ENCODE measurements around the gene THSD8.

Gene THSD8

GRCh38 chr19:12767666-12768065 is 34.2 kb upstream of the THSD8 start:
- Histone ChIP-seq H3K9me3 (ENCODE audit: control insufficient read depth, low read length) (no peaks in the 10 kb centered on the region), H3K27ac (ENCODE audit: insufficient read depth, low read length, poor library complexity, severe bottlenecking) (no peak overlapping the region), H3K4me1 (ENCODE audit: control insufficient read depth, insufficient read depth, low read length, poor library complexity, severe bottlenecking) (peaks cover 7% of the 10 kb centered on the region), H3K27me3 (replicated peaks; ENCODE audit: control insufficient read depth, insufficient read depth, low read length, poor library complexity, severe bottlenecking) (no peaks in the 10 kb centered on the region), H3K36me3 (ENCODE audit: control insufficient read depth, insufficient read depth, low read length) (no peaks in the 10 kb centered on the region), H3K4me3 (ENCODE audit: insufficient read depth, low read depth, low read length, poor library complexity, severe bottlenecking) (no peak overlapping the region)
- no peak for DNase-seq

GRCh38 chr19:12769689-12770088 is 32.2 kb upstream of the THSD8 start:
- Histone ChIP-seq H3K9me3 (ENCODE audit: control insufficient read depth, low read length) (no peaks in the 10 kb centered on the region), H3K4me1 (ENCODE audit: control insufficient read depth, insufficient read depth, low read length, poor library complexity, severe bottlenecking) (peaks cover 7% of the 10 kb centered on the region), H3K4me3 (ENCODE audit: insufficient read depth, low read depth, low read length, poor library complexity, severe bottlenecking) (no peak overlapping the region), H3K36me3 (ENCODE audit: control insufficient read depth, insufficient read depth, low read length) (no peaks in the 10 kb centered on the region), H3K27me3 (replicated peaks; ENCODE audit: control insufficient read depth, insufficient read depth, low read length, poor library complexity, severe bottlenecking) (no peaks in the 10 kb centered on the region), H3K27ac (ENCODE audit: insufficient read depth, low read length, poor library complexity, severe bottlenecking) (no peak overlapping the region)
- peak in 2 of 3 donors; percentile 48 to 63 for DNase-seq

GRCh38 chr19:12770922-12771321 is 30.9 kb upstream of the THSD8 start:
- Histone ChIP-seq H3K27ac (ENCODE audit: insufficient read depth, low read length, poor library complexity, severe bottlenecking) (no peak overlapping the region), H3K4me3 (ENCODE audit: insufficient read depth, low read depth, low read length, poor library complexity, severe bottlenecking) (no peak overlapping the region), H3K36me3 (ENCODE audit: control insufficient read depth, insufficient read depth, low read length) (no peaks in the 10 kb centered on the region), H3K4me1 (ENCODE audit: control insufficient read depth, insufficient read depth, low read length, poor library complexity, severe bottlenecking) (peaks cover 7% of the 10 kb centered on the region), H3K27me3 (replicated peaks; ENCODE audit: control insufficient read depth, insufficient read depth, low read length, poor library complexity, severe bottlenecking) (no peaks in the 10 kb centered on the region), H3K9me3 (ENCODE audit: control insufficient read depth, low read length) (no peaks in the 10 kb centered on the region)
- DNase-seq, result no peak

- H3K9me3 ChIP-seq (ENCODE audit: control insufficient read depth, low read length), result no peaks in the 10 kb centered on the region
- peaks cover 10% of the 10 kb centered on the region for H3K4me1 ChIP-seq (ENCODE audit: control insufficient read depth, insufficient read depth, low read length, poor library complexity, severe bottlenecking)
- H3K36me3 ChIP-seq (ENCODE audit: control insufficient read depth, insufficient read depth, low read length), result no peaks in the 10 kb centered on the region
- H3K27ac ChIP-seq (ENCODE audit: insufficient read depth, low read length, poor library complexity, severe bottlenecking), result no peak overlapping the region
- no peak overlapping the region for H3K4me3 ChIP-seq (ENCODE audit: insufficient read depth, low read depth, low read length, poor library complexity, severe bottlenecking)
- no peaks in the 10 kb centered on the region for H3K27me3 ChIP-seq (replicated peaks; ENCODE audit: control insufficient read depth, insufficient read depth, low read length, poor library complexity, severe bottlenecking)
- no peak for DNase-seq
Measured at GRCh38 chr19:12772323-12772722, 29.5 kb upstream of the THSD8 start.

GRCh38 chr19:12773571-12773970 is 28.3 kb upstream of the THSD8 start:
- Histone ChIP-seq H3K27me3 (replicated peaks; ENCODE audit: control insufficient read depth, insufficient read depth, low read length, poor library complexity, severe bottlenecking) (no peaks in the 10 kb centered on the region), H3K9me3 (ENCODE audit: control insufficient read depth, low read length) (no peaks in the 10 kb centered on the region), H3K4me1 (ENCODE audit: control insufficient read depth, insufficient read depth, low read length, poor library complexity, severe bottlenecking) (peaks cover 20% of the 10 kb centered on the region), H3K4me3 (ENCODE audit: insufficient read depth, low read depth, low read length, poor library complexity, severe bottlenecking) (no peak overlapping the region), H3K36me3 (ENCODE audit: control insufficient read depth, insufficient read depth, low read length) (no peaks in the 10 kb centered on the region), H3K27ac (ENCODE audit: insufficient read depth, low read length, poor library complexity, severe bottlenecking) (no peak overlapping the region)
- no peak for DNase-seq

GRCh38 chr19:12774588-12775555 is 27.0 kb upstream of the THSD8 start, which contains the start of gene HOOK2:
Gene HOOK2, minus strand, starts transcription at chr19:12775552. Its CDS starts 103 bp downstream, at chr19:12775449.
- H3K27me3 ChIP-seq (replicated peaks; ENCODE audit: control insufficient read depth, insufficient read depth, low read length, poor library complexity, severe bottlenecking), result no peaks in the 10 kb centered on the region
- no peaks in the 10 kb centered on the region for H3K9me3 ChIP-seq (ENCODE audit: control insufficient read depth, low read length)
- DNase-seq, result peak; percentile 29 to 41 (median 31)
- no peaks in the 10 kb centered on the region for H3K36me3 ChIP-seq (ENCODE audit: control insufficient read depth, insufficient read depth, low read length)
- peak within 1 kb of the TSS; percentile 71 for H3K27ac ChIP-seq (ENCODE audit: insufficient read depth, low read length, poor library complexity, severe bottlenecking)
- peaks cover 21% of the 10 kb centered on the region for H3K4me1 ChIP-seq (ENCODE audit: control insufficient read depth, insufficient read depth, low read length, poor library complexity, severe bottlenecking)
- peak within 1 kb of the TSS; percentile 58 for H3K4me3 ChIP-seq (ENCODE audit: insufficient read depth, low read depth, low read length, poor library complexity, severe bottlenecking)

GRCh38 chr19:12777217-12778016 is 24.5 kb upstream of the THSD8 start:
- DNase-seq, result peak; percentile 58 to 70 (median 64)
- H3K9me3 ChIP-seq (ENCODE audit: control insufficient read depth, low read length), result no peaks in the 10 kb centered on the region
- peak overlapping the region; percentile 87 for H3K27ac ChIP-seq (ENCODE audit: insufficient read depth, low read length, poor library complexity, severe bottlenecking)
- H3K4me1 ChIP-seq (ENCODE audit: control insufficient read depth, insufficient read depth, low read length, poor library complexity, severe bottlenecking), result peaks cover 26% of the 10 kb centered on the region
- H3K36me3 ChIP-seq (ENCODE audit: control insufficient read depth, insufficient read depth, low read length), result no peaks in the 10 kb centered on the region
- no peaks in the 10 kb centered on the region for H3K27me3 ChIP-seq (replicated peaks; ENCODE audit: control insufficient read depth, insufficient read depth, low read length, poor library complexity, severe bottlenecking)
- H3K4me3 ChIP-seq (ENCODE audit: insufficient read depth, low read depth, low read length, poor library complexity, severe bottlenecking), result peak overlapping the region; percentile 71

- Histone ChIP-seq H3K36me3 (ENCODE audit: control insufficient read depth, insufficient read depth, low read length) (no peaks in the 10 kb centered on the region), H3K4me3 (ENCODE audit: insufficient read depth, low read depth, low read length, poor library complexity, severe bottlenecking) (peak overlapping the region; percentile 71), H3K4me1 (ENCODE audit: control insufficient read depth, insufficient read depth, low read length, poor library complexity, severe bottlenecking) (peaks cover 33% of the 10 kb centered on the region), H3K27me3 (replicated peaks; ENCODE audit: control insufficient read depth, insufficient read depth, low read length, poor library complexity, severe bottlenecking) (no peaks in the 10 kb centered on the region), H3K27ac (ENCODE audit: insufficient read depth, low read length, poor library complexity, severe bottlenecking) (peak overlapping the region; percentile 87), H3K9me3 (ENCODE audit: control insufficient read depth, low read length) (no peaks in the 10 kb centered on the region)
- peak in 1 of 3 donors; percentile 24 for DNase-seq
Measured at GRCh38 chr19:12778017-12778904, 23.6 kb upstream of the THSD8 start.

GRCh38 chr19:12778905-12779161 is 23.0 kb upstream of the THSD8 start:
- peak overlapping the region; percentile 71 for H3K4me3 ChIP-seq (ENCODE audit: insufficient read depth, low read depth, low read length, poor library complexity, severe bottlenecking)
- DNase-seq, result no peak
- H3K4me1 ChIP-seq (ENCODE audit: control insufficient read depth, insufficient read depth, low read length, poor library complexity, severe bottlenecking), result peaks cover 39% of the 10 kb centered on the region
- H3K36me3 ChIP-seq (ENCODE audit: control insufficient read depth, insufficient read depth, low read length), result no peaks in the 10 kb centered on the region
- H3K27me3 ChIP-seq (replicated peaks; ENCODE audit: control insufficient read depth, insufficient read depth, low read length, poor library complexity, severe bottlenecking), result no peaks in the 10 kb centered on the region
- no peaks in the 10 kb centered on the region for H3K9me3 ChIP-seq (ENCODE audit: control insufficient read depth, low read length)
- peak overlapping the region; percentile 87 for H3K27ac ChIP-seq (ENCODE audit: insufficient read depth, low read length, poor library complexity, severe bottlenecking)

All from effector memory CD4-positive, alpha-beta T cell (primary cell).